Putamen (tissue), 1 donor: ENCODE measurements around the gene CMIP.
"Not testable (repeated sequence)": the region's sequence is repeated elsewhere in the genome, so short reads cannot be mapped to it uniquely, and the experiment has no call there.

Source experiments
- DNase-seq: peaks from one replicate; pipeline ENCODE4 v3.0.0-alpha.2; 2016; ENCODE audit warnings: low spot score

The CMIP gene

DNA sequence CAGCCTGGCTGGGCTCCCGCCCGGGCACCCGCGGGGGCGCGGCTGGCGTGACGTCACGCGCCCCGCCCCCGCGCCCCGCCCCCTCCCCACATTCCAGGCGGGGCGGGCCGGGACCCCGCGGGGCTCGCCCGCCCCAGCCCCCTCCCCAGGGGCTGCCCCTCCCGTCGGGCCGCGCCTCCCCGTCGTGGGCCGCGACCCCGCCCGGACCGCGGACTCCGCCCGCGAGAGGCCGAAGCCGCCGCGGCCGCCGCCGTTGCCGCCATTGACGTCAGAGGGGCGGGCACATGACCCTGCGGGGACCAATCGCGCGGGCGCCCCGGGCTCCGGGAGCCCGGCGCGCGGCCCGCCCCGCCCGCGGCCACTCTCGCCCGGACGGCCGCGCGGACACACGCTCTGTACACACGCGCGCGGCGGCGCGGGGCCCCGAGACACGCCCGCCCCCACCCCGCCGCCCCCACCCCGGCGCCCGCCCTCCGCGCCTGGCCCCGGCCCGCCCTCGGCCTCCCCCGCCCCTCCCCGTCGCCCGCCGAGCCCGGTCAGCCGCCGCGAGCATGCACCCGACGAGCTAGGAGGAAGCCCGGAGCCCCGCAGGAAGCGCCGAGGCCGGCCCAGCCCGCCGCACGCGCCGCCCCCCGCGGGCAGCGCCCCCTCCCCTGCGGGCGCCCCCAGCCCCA, at the start of gene CMIP:
CMIP (plus strand) TSS at position 361 of the 674 bp plus-strand sequence.
- DNase-seq: peak; percentile 76

GRCh38 chr16:81394966-81395655, 49.5 kb upstream of the CMIP start:
- no peak for DNase-seq

- DNase-seq: no peak
Observed at GRCh38 chr16:81397058-81397878, 47.3 kb upstream of the CMIP start.

DNA sequence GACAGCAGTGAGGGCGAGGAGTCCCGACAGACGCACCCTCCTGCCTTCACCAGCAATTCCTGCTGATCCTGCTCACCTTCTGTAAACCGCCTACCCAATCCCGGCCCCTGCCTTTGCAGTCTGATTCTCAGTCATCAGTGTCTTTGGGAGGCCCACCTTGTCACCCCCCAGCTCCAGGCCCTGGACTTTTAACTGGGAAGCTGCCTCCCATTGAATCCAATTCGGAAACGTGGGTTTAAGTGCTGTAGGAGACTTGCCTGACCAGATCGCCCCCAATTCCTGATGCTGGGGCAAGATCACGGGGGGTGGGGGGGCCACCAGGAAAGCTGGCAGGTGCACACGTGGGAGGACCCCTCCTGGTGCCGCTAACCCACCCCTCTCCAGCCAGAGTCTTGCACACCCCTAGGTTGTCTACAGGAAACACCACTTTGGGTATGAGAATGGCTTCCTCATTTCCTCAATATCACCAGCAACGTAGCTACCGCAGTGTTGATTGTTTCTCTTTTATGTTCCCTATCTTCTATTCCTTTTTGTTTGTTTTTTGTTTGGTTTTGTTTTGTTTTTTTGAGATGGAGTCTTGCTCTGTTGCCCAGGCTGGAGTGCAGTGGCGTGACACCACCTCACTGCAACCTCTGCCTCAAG, 46.6 kb upstream of the CMIP start:
- no peak for DNase-seq

- DNase-seq: no peak
Observed at GRCh38 chr16:81399909-81400308, 44.7 kb upstream of the CMIP start.

GRCh38 chr16:81401035-81401950, 43.3 kb upstream of the CMIP start:
- DNase-seq: no peak

- no peak for DNase-seq
Observed at GRCh38 chr16:81403208-81403600, 41.4 kb upstream of the CMIP start.

DNA sequence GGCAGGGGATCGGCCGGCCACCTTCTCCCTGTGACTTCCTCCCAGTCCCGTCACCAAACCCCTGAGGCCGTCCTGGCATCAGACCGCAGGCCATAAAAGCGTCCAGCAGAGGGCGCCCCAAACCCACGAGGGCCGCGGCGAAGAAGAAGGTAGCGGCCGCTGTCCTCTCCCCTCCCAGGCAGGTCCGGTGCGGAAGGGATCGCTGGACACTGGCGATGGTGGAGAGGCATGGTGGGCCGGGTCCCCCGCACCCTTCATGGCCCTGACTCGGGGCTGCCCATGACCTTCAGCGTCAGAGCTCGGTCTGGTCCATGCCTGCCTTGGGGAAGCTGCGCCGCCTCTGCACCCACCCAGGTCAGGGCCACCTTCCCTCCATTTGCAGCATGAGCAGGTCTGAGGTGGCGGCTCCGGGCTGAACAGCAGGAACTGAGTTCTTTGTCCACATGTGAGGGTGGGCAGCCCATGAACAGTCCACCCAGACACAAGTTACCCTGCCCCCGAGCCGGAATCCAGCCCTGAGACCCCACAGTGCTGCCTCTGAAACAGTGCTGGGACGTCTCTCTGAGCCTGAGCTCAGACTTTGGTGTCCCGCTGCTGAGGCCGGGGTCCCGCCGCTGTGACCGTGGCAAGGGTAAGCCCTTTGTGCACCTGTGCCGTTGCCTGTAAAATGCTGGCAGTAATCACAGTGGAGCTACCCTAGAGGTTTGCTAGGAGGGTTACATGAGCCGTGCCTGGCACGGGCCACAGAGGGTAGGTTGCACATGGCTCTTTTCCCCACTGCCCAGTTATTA, 40.8 kb upstream of the CMIP start:
- peak; percentile 35 for DNase-seq

GRCh38 chr16:81405002-81405401, 39.6 kb upstream of the CMIP start:
- DNase-seq: not testable (repeated sequence)

GRCh38 chr16:81405702-81406113, 38.9 kb upstream of the CMIP start:
- DNase-seq: no peak

DNA sequence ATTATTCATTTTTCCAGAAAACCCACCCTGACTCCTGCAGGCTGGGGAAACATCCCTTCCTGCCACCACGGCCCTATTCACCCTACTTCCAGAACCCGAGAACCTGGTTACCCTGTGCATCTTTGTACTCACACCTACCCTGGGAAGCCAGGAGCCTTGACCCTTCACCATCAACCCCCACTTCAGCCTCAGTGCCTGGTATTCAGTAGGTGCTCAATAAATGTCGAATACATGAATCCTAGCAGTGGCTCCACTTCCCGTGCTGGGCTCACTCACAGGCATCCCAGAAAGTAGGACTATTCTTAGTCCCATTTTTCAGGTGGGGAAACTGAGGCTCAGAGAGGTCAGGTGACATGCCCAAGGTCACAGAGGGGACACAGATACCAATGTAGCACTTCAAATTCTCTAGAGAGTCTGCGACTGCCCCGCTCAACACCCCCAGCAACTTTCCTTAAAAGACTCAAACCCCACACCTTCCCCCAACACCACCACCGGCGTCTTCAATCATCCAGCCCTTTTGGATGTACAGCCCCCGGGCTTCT, 36.1 kb upstream of the CMIP start:
- no peak for DNase-seq

DNA sequence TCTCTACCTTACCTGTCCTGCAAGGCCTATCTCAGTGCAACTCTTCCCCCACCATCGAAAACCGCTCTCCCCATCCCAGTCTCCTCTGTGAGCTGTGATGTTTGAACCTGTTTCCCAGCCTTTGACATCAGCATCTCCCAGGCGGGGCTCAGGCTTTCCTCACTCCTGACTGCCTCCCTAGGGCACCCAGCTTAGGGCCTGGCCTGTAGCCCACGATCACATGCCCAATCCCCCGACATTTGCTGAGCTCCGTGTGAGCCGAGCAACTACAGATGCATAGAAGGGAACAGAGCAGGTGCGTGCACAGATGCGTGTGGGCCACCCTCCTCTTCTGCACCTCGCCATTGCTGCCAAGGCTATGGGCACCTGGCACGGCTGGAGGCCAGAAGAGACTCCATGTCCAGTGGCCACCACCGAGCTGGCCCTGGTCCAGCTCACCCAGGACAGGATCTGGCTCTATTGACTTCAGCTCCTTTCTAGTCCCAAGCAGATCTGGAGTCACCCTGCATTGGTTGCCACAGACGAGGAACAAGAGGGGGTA, 35.5 kb upstream of the CMIP start:
- DNase-seq: no peak

DNA sequence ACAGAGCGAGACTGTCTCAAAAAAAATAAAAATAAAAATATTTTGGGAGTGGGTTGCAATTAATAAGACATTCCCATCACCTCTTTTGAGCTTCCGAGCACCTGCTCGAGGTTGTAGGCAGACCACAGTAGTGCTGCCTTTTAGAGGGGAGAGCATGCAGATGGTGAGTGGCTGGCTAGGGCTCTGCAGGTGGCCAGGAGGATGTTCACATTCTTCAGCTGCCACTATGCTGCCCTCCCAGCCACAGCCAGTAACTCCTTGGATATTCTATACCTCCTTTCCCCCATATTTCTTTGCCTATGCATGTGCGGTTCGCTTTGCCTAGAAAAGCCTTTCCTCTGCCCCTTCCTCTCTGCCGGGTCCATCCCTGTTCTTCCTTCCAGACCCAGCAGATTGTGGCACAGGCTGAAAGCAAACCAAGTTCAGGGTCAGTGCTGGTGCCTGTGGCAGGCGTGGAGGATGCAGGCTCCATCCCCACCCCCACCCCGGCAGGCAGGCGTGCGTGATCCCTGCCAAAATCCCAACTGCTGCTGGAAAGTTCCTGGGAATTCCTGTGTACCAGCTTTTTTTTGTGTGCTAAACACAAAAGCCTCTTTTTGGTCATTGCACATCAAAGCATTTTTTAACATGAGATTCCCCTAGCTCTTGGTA, 33.8 kb upstream of the CMIP start:
- no peak for DNase-seq

DNA sequence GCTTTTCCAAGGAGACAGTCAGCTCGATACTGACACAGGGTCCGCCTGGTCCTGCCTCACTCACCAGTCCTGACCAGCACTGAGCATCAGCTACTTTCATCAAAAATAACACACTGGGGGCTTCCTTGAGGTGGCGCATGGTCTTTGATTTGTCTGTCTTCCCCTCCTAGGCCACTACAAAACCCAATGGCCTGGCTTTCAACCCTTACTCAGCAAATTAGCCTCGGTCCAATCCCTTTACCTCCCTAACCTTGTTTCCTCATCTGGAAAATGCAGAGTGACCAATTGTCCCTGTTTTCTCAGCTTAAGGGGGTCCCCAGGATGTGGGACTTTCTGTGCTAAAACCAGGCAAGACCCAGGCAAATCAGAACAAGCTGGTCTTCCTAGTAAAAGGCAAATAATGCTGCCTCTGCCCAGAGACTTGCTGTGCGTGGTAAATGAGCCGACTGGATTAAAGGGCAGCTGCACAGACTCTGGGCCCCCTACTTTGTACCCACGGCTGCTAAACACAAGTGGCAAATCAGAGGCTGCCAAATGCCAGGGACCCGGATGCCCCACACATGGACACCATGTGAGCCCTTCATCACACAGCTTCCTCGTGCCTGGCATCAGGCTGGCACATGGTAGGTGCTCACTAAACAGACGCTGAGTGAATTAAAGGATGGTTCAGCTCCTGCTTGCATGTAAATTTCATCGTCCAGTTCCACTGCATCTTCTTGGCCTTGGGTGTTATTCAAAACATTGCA, 31.2 kb upstream of the CMIP start:
- no peak for DNase-seq

DNA sequence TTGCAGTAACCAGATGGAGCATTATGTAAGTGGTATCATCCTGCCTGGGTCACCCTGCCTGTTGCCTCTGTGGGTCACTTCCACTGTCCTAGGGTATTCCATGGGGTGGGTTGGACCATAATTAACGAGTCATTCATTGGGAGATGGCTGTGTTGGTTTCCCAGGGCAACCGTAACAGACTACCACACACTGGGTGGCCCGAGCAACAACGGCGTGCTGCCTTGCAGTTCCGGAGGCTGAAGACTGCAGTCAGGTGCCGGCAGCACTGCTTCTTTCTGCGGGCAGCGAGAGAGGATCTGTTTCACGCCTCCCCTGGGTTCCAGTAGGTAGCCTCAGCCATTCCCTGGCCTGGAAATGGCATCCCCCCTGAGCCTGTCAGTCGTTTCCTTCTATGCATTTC, 28.9 kb upstream of the CMIP start:
- no peak for DNase-seq

GRCh38 chr16:81416749-81417148, 27.9 kb upstream of the CMIP start:
- DNase-seq: no peak

- no peak for DNase-seq
Observed at GRCh38 chr16:81417210-81417609, 27.4 kb upstream of the CMIP start.

DNA sequence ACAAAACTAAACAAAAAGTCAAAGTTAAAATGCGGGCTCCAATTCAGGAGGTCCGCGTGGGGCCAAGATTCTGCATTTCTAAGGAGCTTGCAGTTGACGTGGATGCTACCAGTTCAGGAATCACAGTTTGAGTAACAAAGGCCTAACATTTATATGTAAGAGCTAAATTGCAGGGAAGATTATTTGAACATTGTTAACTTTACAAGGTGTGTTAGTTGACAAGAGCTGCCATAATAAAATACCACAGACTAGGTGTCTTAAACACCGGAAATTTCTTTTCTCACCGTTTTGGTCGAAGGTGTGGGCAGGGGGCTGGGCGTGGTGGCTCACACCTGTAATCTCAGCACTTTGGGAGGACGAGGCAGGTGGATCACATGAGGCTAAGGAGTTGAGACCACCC, 24.8 kb upstream of the CMIP start:
- no peak for DNase-seq

GRCh38 chr16:81421126-81421525, 23.5 kb upstream of the CMIP start:
- DNase-seq: no peak
